Mucosa of descending colon (tissue), 3 donors: ENCODE measurements around the gene CCT7. TPM values are rescaled to one million over a fixed set of nuclear protein-coding genes. Genes with fewer than 3 reads are reported as not detected.
"Not testable (repeated sequence)": the region's sequence is repeated elsewhere in the genome, so short reads cannot be mapped to it uniquely, and the experiment has no call there.

Experiments used
- ATAC-seq: fragments of 200-7000 bp; cut with Tn5 transposase; one replicate; pipeline ENCODE4 v1.9.1; 2020; ENCODE audit warnings: mild to moderate bottlenecking, moderate library complexity
- DNase-seq, 3 donors: peaks; one replicate each; pipeline ENCODE4 v3.0.0-alpha.2; 2020
- H3K36me3 ChIP-seq: fragments of 200-600 bp; one replicate; pipeline ENCODE4 v1.8.0; 2021; ENCODE audit warnings: low read depth, mild to moderate bottlenecking
- H3K4me1 ChIP-seq: fragments of 200-600 bp; one replicate; pipeline ENCODE4 v1.8.0; 2021; ENCODE audit warnings: low read depth, mild to moderate bottlenecking
- H3K4me3 ChIP-seq: fragments of 200-600 bp; one replicate; pipeline ENCODE4 v1.8.0; 2021; ENCODE audit warnings: mild to moderate bottlenecking
- H3K9me3 ChIP-seq: fragments of 200-600 bp; one replicate; pipeline ENCODE4 v1.8.0; 2021; ENCODE audit warnings: mild to moderate bottlenecking
- CTCF ChIP-seq: fragments of 200-600 bp; IDR thresholded peaks from one replicate; pipeline ENCODE4 v1.8.0; 2022; ENCODE audit warnings: antibody characterized with exemption, mild to moderate bottlenecking
- intact Hi-C, 2 donors: fragments of 100-400 bp; cut with DNase I in 1 of 2; cut with micrococcal nuclease in 1 of 2; formaldehyde crosslinking; loops; one replicate each; pipeline versions ENCODE4 v1.11.0 to v1.11.1; 2022; cut with DNase I, micrococcal nuclease
- long read RNA-seq, 2 donors: library from polyadenylated mRNA; unstranded; transcript quantifications; one replicate each; pipeline ENCODE4 v2.0.0, GENCODE V29; 2019 to 2021
- total RNA-seq, 3 donors: library from RNA; stranded (reverse); fragmentation: NEBNext Ultra II Directional in 2 of 3; extraction: Animal tissue kit (Norgen Biotek cat#: 25700) in 2 of 3; gene quantifications; one replicate each; pipeline versions ENCODE4 v1.2.1 to v1.2.4, GENCODE V29; 2021 to 2023
- donor health status: DM: no; HTN: no; CAD: no; lungs with moderate emphysema.
- donor health status: DM: no; HTN: no; CAD: no.
- donor health status: DM: no; HTN: yes; CAD: no.

Gene CCT7
- 100 to 1,000 TPM; 132 to 207 (median 144) TPM for total RNA-seq
- long read RNA-seq, donor 1, transcript CCT7-201 (12 exons, 1,916 nt), result major isoform, 259 of 277 reads
- long read RNA-seq, donor 1, partial matches to known transcripts, result 10 of 277 reads
- long read RNA-seq, donor 1, other reads (novel, unspliced or antisense), result 5 of 277 reads
- long read RNA-seq, donor 2, transcript CCT7-201 (12 exons, 1,916 nt), result major isoform, 138 of 153 reads
- long read RNA-seq, donor 2, partial matches to known transcripts, result 5 of 153 reads
- long read RNA-seq, donor 2, other reads (novel, unspliced or antisense), result 8 of 153 reads

- Histone ChIP-seq H3K9me3 (no peaks in the 10 kb centered on the region), H3K36me3 (no peaks in the 10 kb centered on the region), H3K4me1 (peaks cover 22% of the 10 kb centered on the region), H3K4me3 (peak within 1 kb of the TSS; percentile 62)
- intact Hi-C loops, result no loop called here
- ATAC-seq (peak; percentile 85), DNase-seq (peak; percentile 88 to 94 (median 91))
- no peak for TF ChIP-seq CTCF
Measured at GRCh38 chr2:73233932-73234832, at the start of gene CCT7. CCT7 (plus strand) TSS chr2:73234308; CDS start chr2:73234379, 71 bp downstream.

- Histone ChIP-seq H3K36me3 (no peaks in the 10 kb centered on the region), H3K4me1 (no peaks in the 10 kb centered on the region), H3K4me3 (no peak overlapping the region), H3K9me3 (no peaks in the 10 kb centered on the region)
- no peak for DNase-seq
- intact Hi-C loops, result no loop called here
- no peak for ATAC-seq
- TF ChIP-seq CTCF, result no peak
Measured at GRCh38 chr2:73185965-73186364, 48.1 kb upstream of the CCT7 start.

- peaks cover 3% of the 10 kb centered on the region for H3K4me1 ChIP-seq
- DNase-seq, result no peak
- H3K36me3 ChIP-seq, result no peaks in the 10 kb centered on the region
- no peak overlapping the region for H3K4me3 ChIP-seq
- TF ChIP-seq CTCF, result no peak
- H3K9me3 ChIP-seq, result no peaks in the 10 kb centered on the region
- ATAC-seq, result no peak
- intact Hi-C loops, result no loop called here
Measured at GRCh38 chr2:73187549-73187948, 46.6 kb upstream of the CCT7 start.

GRCh38 chr2:73197579-73197978 lies 36.5 kb upstream of the CCT7 start:
- intact Hi-C loops, result no loop called here

GRCh38 chr2:73200281-73200680 lies 33.8 kb upstream of the CCT7 start:
- DNase-seq, ATAC-seq, intact Hi-C loops, H3K4me3 ChIP-seq, H3K36me3 ChIP-seq, H3K9me3 ChIP-seq: not testable (repeated sequence)
- H3K4me1 ChIP-seq, result peaks cover 14% of the 10 kb centered on the region

More at GRCh38 chr2:73197579-73197978, 36.5 kb upstream of the CCT7 start:
- Histone ChIP-seq H3K36me3 (no peaks in the 10 kb centered on the region), H3K9me3 (no peaks in the 10 kb centered on the region), H3K4me1 (peaks cover 7% of the 10 kb centered on the region), H3K4me3 (no peak overlapping the region)
- DNase-seq (no peak), ATAC-seq (no peak)
- TF ChIP-seq CTCF, result no peak
